ENCODE results near the gene CEP44. TPM values are rescaled to one million over a fixed set of nuclear protein-coding genes. Genes with fewer than 3 reads are reported as not detected.
A peak's percentile ranks its signal among the peaks of the same experiment; 100 is the strongest.

CEP44 gene, protein sequence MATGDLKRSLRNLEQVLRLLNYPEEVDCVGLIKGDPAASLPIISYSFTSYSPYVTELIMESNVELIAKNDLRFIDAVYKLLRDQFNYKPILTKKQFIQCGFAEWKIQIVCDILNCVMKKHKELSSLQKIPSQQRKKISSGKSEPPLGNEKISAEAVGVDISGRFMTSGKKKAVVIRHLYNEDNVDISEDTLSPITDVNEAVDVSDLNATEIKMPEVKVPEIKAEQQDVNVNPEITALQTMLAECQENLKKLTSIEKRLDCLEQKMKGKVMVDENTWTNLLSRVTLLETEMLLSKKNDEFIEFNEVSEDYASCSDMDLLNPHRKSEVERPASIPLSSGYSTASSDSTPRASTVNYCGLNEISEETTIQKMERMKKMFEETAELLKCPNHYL
- total RNA-seq (2022) (13.5 and 15.8 TPM in 2 replicates), Bru-seq, nascent RNA (percentile 67 among the genes with signal in this experiment), BruChase-seq, experiment 1, labeled RNA remaining after a 6-hour chase (percentile 65 among the genes with signal in this experiment), BruChase-seq, experiment 2, labeled RNA remaining after a 2-hour chase (percentile 74 among the genes with signal in this experiment)
- long read RNA-seq, full-length matches to known transcripts, result 1 of 10 reads
- long read RNA-seq, partial matches to known transcripts, result 4 of 10 reads
- long read RNA-seq, other reads (novel, unspliced or antisense), result 5 of 10 reads

DNA sequence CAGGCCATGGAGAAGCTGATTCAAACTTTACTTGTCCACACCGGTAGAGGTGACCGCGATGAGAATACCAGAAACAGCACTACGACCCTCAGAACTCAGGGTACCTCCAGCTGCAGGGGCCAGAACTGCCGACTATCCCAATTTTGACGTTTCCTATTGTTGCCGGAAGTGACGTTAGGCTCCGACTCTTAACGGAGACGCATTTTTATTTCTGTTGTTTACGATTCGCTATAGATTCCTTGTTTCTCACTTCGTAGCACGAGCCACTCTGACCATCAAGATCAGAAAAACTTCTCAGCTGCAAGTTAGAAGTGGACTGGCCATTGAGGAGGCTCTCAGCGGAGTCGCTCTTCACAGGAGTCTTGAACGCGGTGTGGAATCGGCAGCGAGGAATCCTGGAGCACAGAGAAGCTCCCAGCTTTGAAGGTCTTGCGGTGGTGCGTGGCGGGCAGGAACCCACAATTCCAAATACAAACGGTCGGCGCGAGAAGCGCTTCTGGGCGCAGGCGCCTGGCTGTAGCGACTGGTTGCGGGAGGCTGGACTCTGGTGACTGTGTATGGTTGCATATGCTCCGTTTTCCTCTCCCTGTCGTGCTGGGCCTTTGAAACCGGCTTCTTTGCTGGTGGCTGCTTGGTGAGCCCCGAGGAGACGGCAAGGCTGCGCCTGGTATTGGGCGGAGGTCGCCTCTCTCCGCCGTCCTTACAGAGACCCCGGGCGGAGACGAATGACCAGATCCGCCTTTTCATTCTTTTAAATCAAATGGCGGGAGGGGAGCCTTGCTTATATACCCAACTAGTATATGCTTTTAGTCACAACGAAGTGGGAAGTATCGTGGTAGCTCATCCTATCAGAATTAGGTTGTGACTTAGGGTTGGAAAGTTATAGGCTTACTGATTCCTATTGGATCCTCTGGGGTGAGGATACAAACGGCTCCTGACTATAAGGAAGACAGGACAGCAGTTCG lies at the start of gene CEP44, which contains the start of gene FBXO8:
Gene CEP44, plus strand, starts transcription at position 405 of the 965 bp plus-strand sequence. CDS start 15,211 bp downstream, outside the sequence.
Gene FBXO8, minus strand, starts transcription at position 161 of the 965 bp plus-strand sequence. CDS start 20,575 bp downstream, outside the sequence.
- H3K27me3 Mint-ChIP-seq (ENCODE audit: unreplicated experiment), result no peaks in the 10 kb centered on the region
- peaks cover 22% of the 10 kb centered on the region for H3K36me3 Mint-ChIP-seq (ENCODE audit: insufficient read depth, unreplicated experiment)
- H3K4me3 Mint-ChIP-seq (ENCODE audit: low read depth, unreplicated experiment), result peak within 1 kb of the TSS; percentile 73
- H3K4me1 Mint-ChIP-seq (ENCODE audit: low read depth, unreplicated experiment), result no peaks in the 10 kb centered on the region
- intact Hi-C loops (cut with micrococcal nuclease; ENCODE audit: unreplicated experiment), result no loop called here
- TF ChIP-seq, protein P1, sequence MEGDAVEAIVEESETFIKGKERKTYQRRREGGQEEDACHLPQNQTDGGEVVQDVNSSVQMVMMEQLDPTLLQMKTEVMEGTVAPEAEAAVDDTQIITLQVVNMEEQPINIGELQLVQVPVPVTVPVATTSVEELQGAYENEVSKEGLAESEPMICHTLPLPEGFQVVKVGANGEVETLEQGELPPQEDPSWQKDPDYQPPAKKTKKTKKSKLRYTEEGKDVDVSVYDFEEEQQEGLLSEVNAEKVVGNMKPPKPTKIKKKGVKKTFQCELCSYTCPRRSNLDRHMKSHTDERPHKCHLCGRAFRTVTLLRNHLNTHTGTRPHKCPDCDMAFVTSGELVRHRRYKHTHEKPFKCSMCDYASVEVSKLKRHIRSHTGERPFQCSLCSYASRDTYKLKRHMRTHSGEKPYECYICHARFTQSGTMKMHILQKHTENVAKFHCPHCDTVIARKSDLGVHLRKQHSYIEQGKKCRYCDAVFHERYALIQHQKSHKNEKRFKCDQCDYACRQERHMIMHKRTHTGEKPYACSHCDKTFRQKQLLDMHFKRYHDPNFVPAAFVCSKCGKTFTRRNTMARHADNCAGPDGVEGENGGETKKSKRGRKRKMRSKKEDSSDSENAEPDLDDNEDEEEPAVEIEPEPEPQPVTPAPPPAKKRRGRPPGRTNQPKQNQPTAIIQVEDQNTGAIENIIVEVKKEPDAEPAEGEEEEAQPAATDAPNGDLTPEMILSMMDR (IDR thresholded peaks at IDR 0.05; ENCODE audit: unreplicated experiment), result no peak
- H3K9me3 Mint-ChIP-seq (ENCODE audit: low read depth, unreplicated experiment), result no peaks in the 10 kb centered on the region
- CTCF ChIA-PET, result no interaction called here
- DNase-seq, result peak; percentile 39
- peak within 1 kb of the TSS; percentile 69 for H3K27ac Mint-ChIP-seq (ENCODE audit: unreplicated experiment)
- TSS peak; percentile 48 for BruUV-seq (replicated peaks)

DNA sequence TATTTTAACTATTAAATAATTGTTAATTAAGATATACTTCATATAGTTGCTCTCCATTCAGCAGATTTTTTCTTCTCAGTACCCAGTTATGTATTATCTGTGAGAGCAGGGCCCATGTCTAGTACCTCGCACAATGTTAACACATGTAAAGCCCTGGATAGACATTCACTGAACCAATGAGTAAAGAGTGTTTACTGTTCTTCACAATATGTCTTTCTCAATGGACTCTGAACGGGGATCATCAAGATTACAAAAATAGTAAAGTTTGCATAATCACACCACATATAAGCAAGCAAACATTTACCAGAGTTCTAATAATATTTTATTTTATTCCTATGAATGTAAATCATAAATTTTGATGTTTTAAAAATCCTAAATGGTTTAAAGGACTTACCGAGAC lies 47.4 kb upstream of the CEP44 start:
- intact Hi-C loops (cut with micrococcal nuclease; ENCODE audit: unreplicated experiment), result no loop called here
- no peaks in the 10 kb centered on the region for H3K27me3 Mint-ChIP-seq (ENCODE audit: unreplicated experiment)
- CTCF ChIA-PET, result no interaction called here
- H3K4me3 Mint-ChIP-seq (ENCODE audit: low read depth, unreplicated experiment), result no peak overlapping the region
- TF ChIP-seq, protein P1 (IDR thresholded peaks at IDR 0.05; ENCODE audit: unreplicated experiment), result no peak
- no TSS peak for BruUV-seq (replicated peaks)
- H3K9me3 Mint-ChIP-seq (ENCODE audit: low read depth, unreplicated experiment), result no peaks in the 10 kb centered on the region
- no peak for DNase-seq
- no peak overlapping the region for H3K27ac Mint-ChIP-seq (ENCODE audit: unreplicated experiment)
- no peaks in the 10 kb centered on the region for H3K36me3 Mint-ChIP-seq (ENCODE audit: insufficient read depth, unreplicated experiment)
- H3K4me1 Mint-ChIP-seq (ENCODE audit: low read depth, unreplicated experiment), result no peaks in the 10 kb centered on the region

DNA sequence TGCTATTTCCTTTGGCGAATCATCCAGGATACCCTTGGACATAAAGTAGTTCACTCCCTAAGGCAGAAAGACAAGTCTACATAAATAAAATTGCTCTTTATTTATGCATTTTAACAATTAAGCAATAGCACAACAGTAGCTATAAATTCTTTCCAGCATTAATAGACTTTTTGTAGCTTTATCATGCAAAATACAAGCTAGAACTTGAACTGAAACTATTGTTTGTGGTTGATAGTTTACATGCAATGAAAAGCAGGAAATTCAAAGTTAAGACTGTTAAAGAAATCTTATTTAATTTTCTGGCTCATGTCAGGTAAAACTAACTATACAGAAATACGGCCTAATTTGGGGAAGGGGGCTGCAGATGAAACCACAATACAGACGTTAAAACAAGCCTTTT lies 42.5 kb upstream of the CEP44 start:
- Mint-ChIP-seq H3K9me3 (ENCODE audit: low read depth, unreplicated experiment) (no peaks in the 10 kb centered on the region), H3K36me3 (ENCODE audit: insufficient read depth, unreplicated experiment) (no peaks in the 10 kb centered on the region), H3K4me1 (ENCODE audit: low read depth, unreplicated experiment) (no peaks in the 10 kb centered on the region), H3K4me3 (ENCODE audit: low read depth, unreplicated experiment) (no peak overlapping the region), H3K27me3 (ENCODE audit: unreplicated experiment) (no peaks in the 10 kb centered on the region), H3K27ac (ENCODE audit: unreplicated experiment) (no peak overlapping the region)
- CTCF ChIA-PET, result no interaction called here
- intact Hi-C loops (cut with micrococcal nuclease; ENCODE audit: unreplicated experiment), result no loop called here
- BruUV-seq (replicated peaks), result no TSS peak
- TF ChIP-seq, protein P1 (IDR thresholded peaks at IDR 0.05; ENCODE audit: unreplicated experiment), result no peak
- DNase-seq, result no peak

DNA sequence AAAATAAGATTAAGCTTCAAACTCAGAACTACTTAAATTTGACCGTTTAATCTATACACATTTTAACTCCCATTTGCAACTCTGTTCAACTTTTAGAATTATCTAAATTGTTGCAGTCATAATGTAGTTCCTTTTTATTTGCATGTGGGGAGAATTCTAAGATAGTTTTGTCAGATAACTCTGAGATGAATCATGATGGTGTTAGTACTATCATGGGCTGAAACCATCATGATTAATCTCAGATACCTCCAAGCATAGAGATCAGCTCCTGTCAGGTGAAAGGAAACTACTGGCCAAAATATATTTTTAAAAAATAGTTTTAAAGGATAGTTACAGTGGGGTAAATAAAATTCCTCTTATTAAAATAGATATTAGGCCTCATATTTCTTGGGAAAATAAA lies 39.3 kb upstream of the CEP44 start:
- intact Hi-C loops (cut with micrococcal nuclease; ENCODE audit: unreplicated experiment), result no loop called here
- no peaks in the 10 kb centered on the region for H3K9me3 Mint-ChIP-seq (ENCODE audit: low read depth, unreplicated experiment)
- no TSS peak for BruUV-seq (replicated peaks)
- H3K4me3 Mint-ChIP-seq (ENCODE audit: low read depth, unreplicated experiment), result no peak overlapping the region
- peaks cover 9% of the 10 kb centered on the region for H3K4me1 Mint-ChIP-seq (ENCODE audit: low read depth, unreplicated experiment)
- H3K27me3 Mint-ChIP-seq (ENCODE audit: unreplicated experiment), result no peaks in the 10 kb centered on the region
- no peaks in the 10 kb centered on the region for H3K36me3 Mint-ChIP-seq (ENCODE audit: insufficient read depth, unreplicated experiment)
- CTCF ChIA-PET, result no interaction called here
- no peak overlapping the region for H3K27ac Mint-ChIP-seq (ENCODE audit: unreplicated experiment)
- no peak for DNase-seq
- TF ChIP-seq, protein P1 (IDR thresholded peaks at IDR 0.05; ENCODE audit: unreplicated experiment), result no peak
